Hematopoietic multipotent progenitor cell (in vitro differentiated cells): ENCODE data around the gene CREB3. TPM values are rescaled to one million over a fixed set of nuclear protein-coding genes. Genes with fewer than 3 reads are reported as not detected.

Experiments
- DNase-seq, 3 donors: peaks; one replicate each; pipeline ENCODE4 v3.0.0-alpha.2; 2011 to 2015; ENCODE audit warnings: low read depth in 2 of 3, low spot score in 2 of 3
- total RNA-seq: library from RNA; depleted of rRNA; stranded (reverse); fragments of >200 nt; gene quantifications from one replicate; pipeline ENCODE4 v1.2.3, GENCODE V29; 2012

CREB3 gene
- total RNA-seq, 1 donor: 25.0 TPM

DNA sequence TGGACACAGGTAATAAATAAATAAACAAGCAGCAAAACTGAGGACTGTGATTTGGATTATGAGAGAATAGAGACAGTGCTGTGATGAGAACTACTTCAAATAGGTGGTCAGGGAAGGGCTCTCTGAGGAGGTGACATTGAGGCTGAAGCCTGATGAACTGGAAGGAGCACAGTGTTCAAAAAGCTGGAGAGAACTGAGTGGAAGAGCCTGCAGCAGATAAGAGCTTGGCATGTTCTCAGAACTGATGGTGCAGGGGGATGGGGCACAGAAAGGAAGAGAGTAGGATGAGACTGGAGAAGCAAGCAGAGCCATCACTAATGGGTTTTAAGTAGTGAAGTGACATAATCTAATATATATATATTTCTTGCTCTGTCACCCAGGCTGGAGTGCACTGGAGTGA lies 31.5 kb upstream of the CREB3 start:
- DNase-seq: no peak

- no peak for DNase-seq
Observed at GRCh38 chr9:35702696-35703095, 29.8 kb upstream of the CREB3 start.

DNA sequence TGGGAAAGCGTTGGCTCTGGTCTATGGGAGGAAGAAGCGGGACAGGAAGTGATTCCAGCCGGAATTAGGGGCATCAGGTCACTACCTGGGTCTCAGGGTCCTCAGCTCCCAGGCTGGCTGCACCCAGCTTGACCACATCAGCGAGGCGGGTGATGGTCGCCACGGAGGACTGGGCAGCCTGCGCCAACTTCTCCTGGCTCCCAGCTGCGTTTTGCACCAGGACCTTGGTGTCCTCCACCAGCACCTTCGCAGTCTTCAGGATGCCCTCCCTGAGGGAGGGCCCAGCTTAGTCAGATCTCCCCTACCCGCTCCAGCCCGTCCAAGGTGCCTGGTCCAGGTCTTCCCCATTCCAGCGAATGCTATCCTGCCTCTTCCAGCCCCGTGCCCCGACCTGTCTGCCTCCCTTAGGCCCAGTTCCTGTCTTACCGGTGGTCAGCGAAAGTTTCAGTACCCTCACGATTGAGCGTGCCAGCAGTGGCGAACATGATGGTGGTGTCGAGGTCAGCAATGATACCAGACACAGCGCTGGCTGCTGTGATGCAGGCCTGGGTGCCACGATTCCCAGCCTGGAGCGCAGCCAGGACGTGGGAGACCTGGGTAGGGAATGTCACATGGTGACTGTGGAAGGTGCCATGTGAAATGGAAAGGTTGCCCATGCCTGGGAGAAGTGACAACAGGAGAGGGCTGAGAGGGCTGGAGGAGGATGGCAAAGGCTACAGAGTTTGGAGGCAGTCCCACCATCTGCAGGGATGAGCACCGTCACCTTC lies 28.4 kb upstream of the CREB3 start:
- no peak for DNase-seq

DNA sequence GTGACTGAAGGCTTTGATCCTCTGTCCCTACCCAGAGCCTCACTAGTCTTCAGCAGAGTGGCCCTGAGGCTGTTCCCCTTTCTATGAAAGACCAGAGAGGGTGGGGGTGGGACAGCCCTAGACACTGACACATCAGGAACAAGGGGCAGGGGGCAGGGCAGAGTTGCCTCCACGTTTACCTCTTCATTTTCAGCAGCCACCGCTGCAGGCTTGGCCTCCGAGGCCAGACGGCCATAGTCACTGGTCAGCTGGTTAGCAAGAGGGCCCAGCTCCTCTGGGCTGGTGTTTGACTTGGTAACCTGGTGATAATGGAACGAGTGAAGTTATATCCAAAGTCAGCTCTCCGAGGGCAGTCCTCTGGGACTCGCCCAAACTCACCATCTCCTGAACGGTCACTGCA lies 27.1 kb upstream of the CREB3 start:
- DNase-seq: no peak

DNA sequence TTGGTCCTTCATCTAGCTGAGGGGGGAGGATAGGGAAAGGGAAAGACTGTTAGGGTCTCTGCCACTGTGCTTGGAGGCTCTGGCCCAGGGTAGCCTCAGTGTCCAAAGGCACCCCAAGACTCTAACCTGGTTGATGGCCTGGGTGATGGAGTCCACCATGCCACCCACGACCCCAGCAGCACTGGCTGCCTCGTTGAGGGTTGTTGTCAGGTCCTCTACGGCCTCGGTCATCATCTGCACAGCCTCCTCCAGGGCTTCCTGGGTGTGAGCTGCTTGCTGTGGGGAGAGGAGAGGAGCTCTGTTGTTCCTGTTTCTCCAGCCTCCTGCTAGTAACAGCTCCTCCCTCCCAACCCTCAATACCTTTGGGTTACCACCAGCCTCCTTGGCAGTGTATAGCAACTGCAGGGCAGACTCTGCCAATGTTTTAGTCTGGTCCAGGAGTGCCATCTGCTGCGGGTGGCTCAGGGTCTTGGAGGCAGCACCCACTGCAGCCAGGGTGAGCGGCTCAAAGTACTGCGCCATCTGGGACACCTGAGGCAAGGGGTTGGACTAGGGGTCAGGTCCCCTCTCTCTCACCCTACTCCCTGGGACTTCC lies 26.5 kb upstream of the CREB3 start:
- no peak for DNase-seq

- no peak for DNase-seq
Observed at GRCh38 chr9:35706951-35707350, 25.5 kb upstream of the CREB3 start.

DNA sequence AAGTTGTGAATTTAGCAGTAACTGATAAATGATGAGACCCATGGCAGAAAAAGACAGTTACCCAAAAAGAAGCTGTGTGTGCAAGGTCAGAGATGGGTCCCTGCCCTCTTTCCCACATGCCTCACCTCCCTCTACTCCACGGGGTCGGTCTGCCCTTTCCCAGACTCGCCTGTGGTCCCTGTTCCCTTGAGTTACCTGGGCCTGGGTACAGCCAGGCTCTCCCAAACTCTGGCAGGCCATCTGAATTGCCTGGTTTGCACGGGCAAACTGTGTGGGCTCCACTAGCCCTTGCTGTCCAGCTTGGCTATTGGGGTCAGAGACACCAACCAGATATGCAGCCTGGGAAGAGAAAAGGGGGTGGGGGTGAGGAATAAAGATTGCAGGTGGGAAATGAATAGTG lies 24.3 kb upstream of the CREB3 start:
- DNase-seq: no peak

DNA sequence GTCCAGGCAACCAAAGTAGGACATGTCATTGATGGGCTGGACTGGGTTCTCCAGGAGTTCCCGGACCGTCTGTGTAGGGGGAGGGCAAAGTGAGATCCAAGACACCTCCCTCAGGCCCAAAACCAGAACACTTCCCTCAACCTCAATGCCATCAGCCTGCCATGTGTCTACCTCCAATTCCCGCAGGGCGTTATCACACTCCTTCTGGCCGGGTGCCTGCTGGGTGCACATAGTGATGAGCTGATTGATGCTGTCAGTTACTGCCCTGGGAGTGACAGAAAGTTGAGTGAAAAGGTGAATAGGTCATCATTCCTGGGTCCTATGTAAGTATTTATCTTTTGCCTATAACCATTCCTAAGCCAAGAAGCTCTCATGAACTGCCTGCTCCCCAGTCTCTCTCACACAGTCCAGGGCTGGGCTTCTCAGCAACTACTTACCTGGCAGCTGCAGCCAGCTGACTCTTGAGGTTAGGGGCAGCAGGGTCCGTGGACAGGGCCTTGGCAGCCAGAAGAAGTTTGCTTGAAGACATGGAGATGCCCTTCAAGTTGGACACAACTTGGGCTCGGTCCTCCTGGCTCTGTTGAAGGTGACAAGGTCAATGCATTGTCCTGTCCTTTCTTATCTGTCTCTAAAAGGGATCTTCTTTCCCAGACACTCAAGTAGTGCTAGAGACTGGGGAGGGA lies 21.5 kb upstream of the CREB3 start:
- no peak for DNase-seq

DNA sequence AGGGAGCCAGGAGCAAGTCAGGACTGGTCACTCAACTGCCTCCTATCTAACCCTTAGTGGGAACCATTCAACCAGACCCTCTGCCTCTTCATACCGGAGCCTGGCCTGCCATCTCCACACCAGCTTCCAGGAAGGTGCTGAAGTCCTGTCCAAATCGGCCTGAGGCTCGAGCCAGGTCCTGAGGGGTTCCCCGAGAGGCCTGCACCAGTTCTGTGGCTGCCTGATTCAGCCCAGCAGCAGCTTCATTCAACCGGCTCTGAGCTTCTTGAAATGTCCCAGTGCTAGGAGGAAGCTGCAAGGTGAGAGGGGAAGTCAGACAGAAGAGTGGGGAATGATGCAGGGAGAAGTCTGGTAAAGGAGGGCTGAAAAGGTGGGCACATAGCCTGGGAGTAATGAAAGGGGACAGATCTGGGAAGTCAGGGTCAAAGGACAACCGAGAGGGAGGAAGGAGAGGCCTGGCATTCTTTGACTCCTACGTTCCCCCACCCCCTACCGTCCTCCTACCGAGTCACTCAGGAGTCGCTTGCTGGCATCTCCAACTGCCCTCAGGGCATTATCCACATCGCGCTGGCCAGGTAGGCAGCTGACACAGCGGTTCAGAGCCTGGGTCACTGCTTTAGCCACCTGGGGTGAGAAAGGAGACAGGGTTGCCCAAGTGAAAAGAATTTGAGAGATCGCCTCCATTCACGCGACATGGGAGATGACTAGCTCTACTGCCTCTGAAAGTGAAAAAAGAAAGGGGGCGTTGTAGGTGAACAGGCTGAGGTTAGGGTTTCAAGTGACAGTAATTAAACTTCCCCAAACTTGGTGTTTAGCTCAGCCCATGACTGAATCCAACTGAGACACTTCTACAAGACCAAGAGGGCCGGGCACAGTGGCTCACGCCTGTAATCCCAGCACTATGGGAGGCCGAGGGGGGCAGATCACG lies 20.7 kb upstream of the CREB3 start:
- no peak for DNase-seq

GRCh38 chr9:35712762-35713400 lies 19.6 kb upstream of the CREB3 start:
- no peak for DNase-seq

- no peak for DNase-seq
Observed at GRCh38 chr9:35713578-35713977, 18.9 kb upstream of the CREB3 start.

DNA sequence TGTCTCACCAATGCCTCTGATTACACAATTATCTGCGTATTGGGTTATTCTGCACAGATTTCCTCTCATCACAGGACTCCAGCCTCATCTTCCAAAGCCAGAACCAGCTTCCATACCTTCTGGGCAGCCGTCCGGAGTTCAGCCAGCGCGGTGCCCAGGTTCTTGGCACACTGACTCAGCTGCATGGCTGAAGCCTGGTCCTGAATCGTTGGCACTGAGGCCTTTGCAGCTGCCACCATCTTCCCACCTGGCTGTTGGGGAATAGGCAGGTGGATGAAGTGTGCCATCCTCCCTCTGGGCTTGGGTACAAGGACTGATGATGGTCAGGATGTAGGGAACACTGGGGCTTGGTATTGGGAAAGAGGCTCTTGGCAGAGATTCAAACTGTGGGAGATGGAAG lies 18.3 kb upstream of the CREB3 start:
- no peak for DNase-seq

DNA sequence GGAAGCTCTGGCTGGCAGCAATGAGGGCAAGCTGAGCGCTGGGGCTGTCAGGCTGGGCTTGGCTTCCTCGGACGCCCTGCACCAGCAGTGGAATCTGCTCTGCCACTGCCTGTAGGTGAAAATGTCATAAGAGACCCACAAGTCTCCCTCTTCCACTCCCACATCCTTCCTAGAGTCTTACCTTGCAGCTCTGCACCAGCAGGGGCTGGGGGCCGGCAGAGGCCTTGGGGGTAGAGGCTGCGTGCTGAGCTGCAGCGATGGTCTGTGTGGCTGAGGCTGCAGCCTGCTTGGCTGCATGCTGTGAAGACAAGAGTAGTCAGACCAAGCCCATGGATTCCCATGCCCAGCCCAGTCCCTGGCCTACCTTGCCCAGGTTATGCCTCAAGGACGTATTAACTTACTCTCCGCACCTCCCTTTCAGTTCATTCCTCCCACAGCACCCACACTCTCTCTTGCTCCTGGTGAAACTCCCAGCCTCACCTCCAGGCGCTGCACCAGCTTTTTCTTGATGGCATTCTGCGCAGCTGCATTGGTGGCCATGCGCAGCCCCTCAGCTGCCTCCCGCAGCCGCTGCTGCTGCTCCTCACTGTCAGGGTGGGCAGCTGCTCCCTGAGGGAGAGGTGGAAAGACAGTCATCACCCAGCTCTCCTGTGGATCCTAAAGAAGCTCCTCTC lies 17.8 kb upstream of the CREB3 start:
- DNase-seq: no peak

DNA sequence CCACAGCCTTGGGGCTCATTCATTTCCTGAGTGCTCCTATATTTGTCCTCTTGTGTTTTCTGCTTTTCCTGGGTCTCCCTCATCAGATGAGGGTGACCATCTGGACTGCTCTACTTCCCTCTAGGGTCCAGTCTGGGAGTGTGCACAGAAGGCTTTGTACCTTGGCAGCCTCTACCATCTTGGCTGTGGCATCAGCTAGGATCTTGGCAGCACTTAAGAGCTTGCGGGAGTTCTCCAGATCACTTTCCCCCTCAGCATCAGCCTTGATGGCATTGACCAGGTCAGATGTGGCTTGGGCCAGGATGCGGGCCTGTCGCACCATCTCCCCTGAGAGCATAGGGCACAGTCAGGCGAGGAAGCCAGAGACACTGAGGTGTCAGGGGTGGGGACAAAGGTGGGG lies 16.2 kb upstream of the CREB3 start:
- DNase-seq: no peak

GRCh38 chr9:35717132-35717870 lies 15.2 kb upstream of the CREB3 start:
- DNase-seq: no peak

DNA sequence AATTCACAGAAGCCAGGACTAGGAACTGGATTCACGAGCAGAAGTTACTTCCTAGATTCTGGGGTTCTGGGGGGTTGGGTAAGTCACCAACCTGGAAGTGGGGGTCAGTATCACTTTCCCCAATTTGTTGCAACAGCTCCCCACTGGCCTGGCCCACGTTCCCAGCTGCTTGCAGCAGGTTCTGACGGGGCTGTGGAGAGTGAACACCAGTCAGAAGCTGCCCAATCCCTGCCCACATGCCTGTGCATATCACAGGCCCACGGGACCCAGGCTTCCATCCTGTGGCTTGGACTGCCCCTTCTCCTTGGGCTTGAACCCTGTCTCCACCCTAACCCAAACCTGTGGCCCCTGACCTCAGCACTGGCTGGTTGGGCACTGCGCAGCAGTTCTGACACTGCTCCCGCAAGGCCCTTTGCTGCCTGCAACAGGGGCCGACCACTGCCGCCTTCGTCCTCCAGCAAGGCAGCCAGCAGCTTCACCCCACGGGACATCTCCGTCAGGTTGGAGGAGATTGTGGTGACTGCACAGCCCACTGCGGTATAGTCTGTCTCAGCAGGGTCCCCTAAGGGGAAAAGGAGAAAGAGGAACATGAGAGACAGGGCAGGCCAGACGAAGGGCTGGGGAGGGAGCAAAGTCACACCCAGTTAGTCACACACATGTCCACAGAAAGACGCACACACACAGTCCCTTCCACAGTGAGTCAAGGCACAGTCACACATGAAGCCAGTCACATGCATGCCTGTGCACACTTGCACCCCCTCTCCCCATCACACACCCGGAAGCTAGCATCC lies 13.6 kb upstream of the CREB3 start:
- DNase-seq: no peak

DNA sequence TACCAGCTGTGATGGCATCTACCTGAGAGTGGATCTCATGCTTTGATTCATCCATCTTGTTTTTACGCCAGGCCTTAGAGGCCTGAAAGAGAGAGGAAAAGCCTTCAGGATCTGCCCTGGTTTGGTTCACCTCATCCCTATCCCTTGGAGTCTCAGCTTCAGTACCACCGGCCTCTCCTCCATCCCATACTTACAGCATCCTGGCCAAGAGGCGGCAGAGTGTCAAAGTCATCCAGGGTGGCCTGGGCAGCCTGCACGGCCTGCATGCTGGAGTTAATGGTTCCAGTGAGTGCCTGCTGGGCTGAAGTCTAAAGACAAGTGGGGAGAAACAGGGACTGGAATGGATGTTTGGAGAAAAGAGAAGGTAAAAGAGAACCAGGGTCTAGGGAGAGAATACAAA lies 12.9 kb upstream of the CREB3 start:
- DNase-seq: no peak

DNA sequence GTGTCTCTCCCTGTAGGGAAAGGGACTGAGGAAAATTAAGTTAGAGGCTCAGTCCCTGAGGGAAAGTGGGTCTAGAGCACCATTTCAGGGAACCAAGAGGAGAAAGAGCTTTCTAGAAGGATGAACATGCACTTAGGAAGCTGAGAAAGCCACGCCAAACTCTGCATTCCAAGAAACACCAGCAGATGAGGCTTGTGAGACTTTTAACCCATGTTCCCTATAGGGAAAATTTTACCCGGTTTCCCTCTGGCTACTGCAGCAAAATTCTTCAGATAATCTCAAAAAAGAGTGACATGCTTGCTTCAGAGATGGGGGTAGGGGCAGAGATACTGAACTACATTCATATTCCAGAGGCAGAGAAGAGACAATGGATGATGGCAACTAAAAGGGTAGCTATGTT lies 9.0 kb upstream of the CREB3 start:
- DNase-seq: no peak

- no peak for DNase-seq
Observed at GRCh38 chr9:35723908-35724307, 8.6 kb upstream of the CREB3 start.
